HL-60 (cell line): ENCODE results near the gene CYRIA.

Source experiments
- DNase-seq, 2 experiments: peaks; one replicate each; pipeline ENCODE4 v3.0.0-alpha.2; 2010 to 2020; ENCODE audit warnings: low read depth in 1 of 2, low spot score in 1 of 2
- H3K27ac ChIP-seq: fragments of 250-450 bp; sonication (Bioruptor Pico); replicated peaks from 2 replicates; pipeline ENCODE4 v1.5.1; 2020; ENCODE audit warnings: mild to moderate bottlenecking, moderate library complexity
- H3K27me3 ChIP-seq: fragments of 250-450 bp; sonication (Bioruptor Pico); 2 replicates; pipeline ENCODE4 v1.5.1; 2021; ENCODE audit warnings: mild to moderate bottlenecking, moderate library complexity; ENCODE audit not compliant: insufficient read depth, poor library complexity, severe bottlenecking
- H3K4me3 ChIP-seq: replicated peaks from 2 replicates; pipeline ENCODE4 v1.5.1; 2011; ENCODE audit warnings: mild to moderate bottlenecking, control low read depth, low read length; ENCODE audit not compliant: insufficient read depth
- CTCF ChIP-seq: IDR thresholded peaks from one replicate; pipeline ENCODE4 v1.5.1; 2011; ENCODE audit warnings: low read length, control low read depth, inconsistent platforms; ENCODE audit not compliant: insufficient read depth
- GABPA ChIP-seq: IDR thresholded peaks from 2 replicates; pipeline ENCODE4 v1.6.1; 2012; ENCODE audit warnings: low read depth
- POLR2AphosphoS5 ChIP-seq: IDR thresholded peaks from 2 replicates; pipeline ENCODE4 v1.6.1; 2012; ENCODE audit warnings: low read depth
- REST ChIP-seq: IDR thresholded peaks from 2 replicates; pipeline ENCODE4 v1.6.1; 2012; ENCODE audit warnings: low read depth; ENCODE audit not compliant: insufficient replicate concordance
- SPI1 ChIP-seq: IDR thresholded peaks from 2 replicates; pipeline ENCODE4 v1.6.1; 2012; ENCODE audit warnings: low read depth, mild to moderate bottlenecking, borderline replicate concordance

CYRIA gene

GRCh38 chr2:16649353-16650286 is 16.0 kb downstream of the CYRIA start:
- Histone ChIP-seq H3K27ac (no peak overlapping the region; the same call in 1 of the 2 replicates), H3K27me3 (no peaks in the 10 kb centered on the region), H3K4me3 (no peak overlapping the region)
- TF ChIP-seq POLR2AphosphoS5 (no peak), REST (no peak)
- no peak for DNase-seq

- no peak overlapping the region for H3K4me3 ChIP-seq
- no peak overlapping the region for H3K27ac ChIP-seq
- no peak for TF ChIP-seq CTCF
- no peak for TF ChIP-seq SPI1
- TF ChIP-seq POLR2AphosphoS5: no peak
- TF ChIP-seq REST: no peak
- no peak for DNase-seq
- H3K27me3 ChIP-seq: no peaks in the 10 kb centered on the region
Observed at GRCh38 chr2:16647992-16648617, 17.5 kb downstream of the CYRIA start.

DNA sequence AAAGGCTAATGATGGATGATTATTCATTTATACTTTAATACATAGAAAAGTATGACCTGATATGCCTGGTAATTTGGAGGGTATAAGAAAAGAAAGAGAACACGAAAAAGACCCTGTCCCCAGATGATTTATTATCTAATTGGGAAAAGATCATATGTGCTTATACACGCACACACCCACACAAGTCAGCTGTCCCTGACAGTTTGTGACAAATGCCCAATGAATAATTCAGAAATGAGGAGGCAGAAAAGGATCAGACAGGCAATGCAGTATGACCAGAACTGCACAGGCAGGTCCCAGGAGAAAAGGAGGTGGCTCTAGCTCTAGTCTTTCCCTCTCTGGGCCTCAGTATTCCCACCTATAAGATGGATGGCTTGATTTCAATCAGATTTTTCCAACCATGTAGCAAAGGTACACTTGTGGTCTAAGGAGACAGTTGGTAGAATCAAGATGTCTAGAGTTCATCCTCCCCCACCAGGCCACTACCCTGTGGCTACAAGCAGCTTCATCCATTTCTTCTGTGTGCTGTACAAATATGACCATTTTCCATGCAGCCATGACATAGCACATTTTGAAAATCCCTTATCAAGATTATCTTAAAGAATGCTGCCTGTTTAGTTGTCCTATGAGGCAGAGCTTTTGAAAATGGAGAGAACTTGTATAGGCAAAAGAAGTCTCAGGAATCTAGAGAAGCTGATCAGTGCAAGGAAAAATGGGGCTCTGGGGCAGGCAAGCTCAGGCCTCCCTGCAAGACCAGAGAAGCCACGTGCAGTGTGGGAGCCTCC is 19.7 kb downstream of the CYRIA start:
- Histone ChIP-seq H3K4me3 (no peak overlapping the region), H3K27me3 (no peaks in the 10 kb centered on the region), H3K27ac (no peak overlapping the region)
- TF ChIP-seq POLR2AphosphoS5 (no peak), REST (no peak), SPI1 (no peak), GABPA (no peak), CTCF (no peak)
- no peak for DNase-seq
